PC-9 (cell line): ENCODE data around the gene CELF2. TPM values are rescaled to one million over a fixed set of nuclear protein-coding genes. Genes with fewer than 3 reads are reported as not detected.
A peak's percentile ranks its signal among the peaks of the same experiment; 100 is the strongest.

Source experiments
- BruUV-seq: library from RNA; stranded (reverse); fragments of 400-500 nt; replicated peaks from 2 replicates; lab custom pipeline; 2021; lab: Mats Ljungman, UMichigan
- CTCF ChIA-PET: fragments of 300-600 bp; sonication (Branson Sonifier 250); formaldehyde crosslinking; loops from one replicate; lab custom pipeline; 2022; ENCODE audit warnings: antibody characterized with exemption; lab: Charles Lee
- POLR2A ChIA-PET: fragments of 300-600 bp; sonication (Branson Sonifier 250); formaldehyde crosslinking; loops from one replicate; lab custom pipeline; 2022; ENCODE audit warnings: antibody characterized with exemption; ENCODE audit not compliant: unreplicated experiment; lab: Charles Lee
- DNase-seq, 2 experiments: peaks; one replicate each; pipeline versions ENCODE4 v3.0.0 to v3.0.0-alpha.2; 2015 to 2022; ENCODE audit warnings: mixed read lengths in 1 of 2
- H2AFZ ChIP-seq: fragments of 200-600 bp; sonication (generic); 2 replicates; pipeline ENCODE4 v1.8.1; 2017; ENCODE audit warnings: antibody characterized with exemption
- H3F3A ChIP-seq: fragments of 200-600 bp; sonication (generic); 2 replicates; pipeline ENCODE4 v1.8.1; 2017; ENCODE audit warnings: antibody characterized with exemption, mild to moderate bottlenecking, low read depth; ENCODE audit not compliant: insufficient read depth
- H3K27ac ChIP-seq: fragments of 200-600 bp; sonication (generic); 2 replicates; pipeline ENCODE4 v1.6.1; 2016; ENCODE audit warnings: mixed run types
- H3K27me3 ChIP-seq: fragments of 200-600 bp; sonication (generic); 2 replicates; pipeline ENCODE4 v1.6.1; 2016; ENCODE audit warnings: low read depth, mixed run types; ENCODE audit not compliant: insufficient read depth
- H3K36me3 ChIP-seq: fragments of 200-600 bp; sonication (generic); 2 replicates; pipeline ENCODE4 v1.6.1; 2016; ENCODE audit warnings: low read depth, mixed run types
- H3K4me1 ChIP-seq: fragments of 200-600 bp; sonication (generic); replicated peaks from 2 replicates; pipeline ENCODE4 v1.6.1; 2016; ENCODE audit warnings: mixed run types; ENCODE audit not compliant: insufficient read depth
- H3K4me2 ChIP-seq: fragments of 200-600 bp; sonication (generic); 2 replicates; pipeline ENCODE4 v1.6.1; 2017; ENCODE audit warnings: mixed run types
- H3K4me3 ChIP-seq: fragments of 200-600 bp; sonication (generic); 2 replicates; pipeline ENCODE4 v1.6.1; 2016; ENCODE audit warnings: mixed run types
- H3K79me2 ChIP-seq: fragments of 200-600 bp; sonication (generic); 2 replicates; pipeline ENCODE4 v1.6.1; 2017; ENCODE audit warnings: low read depth, mixed run types
- H3K9me2 ChIP-seq: fragments of 200-600 bp; sonication (generic); 2 replicates; pipeline ENCODE4 v1.8.1; 2017; ENCODE audit warnings: mild to moderate bottlenecking; ENCODE audit not compliant: insufficient read depth
- H3K9me3 ChIP-seq: fragments of 200-600 bp; sonication (generic); 2 replicates; pipeline ENCODE4 v1.8.1; 2016; ENCODE audit warnings: low read depth; ENCODE audit not compliant: insufficient read depth
- H4K20me1 ChIP-seq: fragments of 200-600 bp; sonication (generic); 2 replicates; pipeline ENCODE4 v1.8.1; 2017; ENCODE audit not compliant: insufficient read depth
- CTCF ChIP-seq: fragments of 200-600 bp; sonication (generic); conservative IDR thresholded peaks from 2 replicates; pipeline ENCODE4 v1.6.1; 2017; ENCODE audit warnings: mixed run types, antibody characterized with exemption, mild to moderate bottlenecking, moderate library complexity
- EZH2 ChIP-seq: fragments of 200-600 bp; sonication (generic); IDR thresholded peaks from 2 replicates; pipeline ENCODE4 v1.8.0; 2017; ENCODE audit warnings: antibody characterized with exemption, low read depth
- intact Hi-C: fragments of 100-400 bp; cut with micrococcal nuclease; formaldehyde crosslinking; loops from one replicate; pipeline ENCODE4 v1.10.0; 2022; ENCODE audit not compliant: unreplicated experiment
- total RNA-seq: library from RNA; stranded (reverse); gene quantifications from 2 replicates; pipeline ENCODE4 v1.2.3, GENCODE V29; 2021

CELF2 gene
- total RNA-seq, 1 experiment from 2014 or later = not detected

GRCh38 chr10:11023009-11023953 lies 5.6 kb downstream of the CELF2 start:
- Histone ChIP-seq H3F3A (no peaks in the 10 kb centered on the region), H3K4me3 (no peak overlapping the region), H3K4me1 (no peaks in the 10 kb centered on the region), H3K9me2 (no peaks in the 10 kb centered on the region), H3K36me3 (no peaks in the 10 kb centered on the region), H4K20me1 (no peaks in the 10 kb centered on the region), H3K9me3 (no peaks in the 10 kb centered on the region), H3K27me3 (no peaks in the 10 kb centered on the region), H3K27ac (no peak overlapping the region), H3K4me2 (no peak overlapping the region), H3K79me2 (no peaks in the 10 kb centered on the region), H2AFZ (no peak overlapping the region)
- ChIA-PET POLR2A (no interaction called here), CTCF (no interaction called here)
- no peak for TF ChIP-seq CTCF
- TF ChIP-seq EZH2 = no peak
- DNase-seq = no peak
- intact Hi-C loops = no loop called here
- no TSS peak for BruUV-seq

- Histone ChIP-seq H3K4me3 (no peak overlapping the region), H3K9me2 (no peaks in the 10 kb centered on the region), H3K79me2 (no peaks in the 10 kb centered on the region), H3K27me3 (no peaks in the 10 kb centered on the region), H3K9me3 (no peaks in the 10 kb centered on the region), H2AFZ (no peak overlapping the region), H3K36me3 (no peaks in the 10 kb centered on the region), H4K20me1 (no peaks in the 10 kb centered on the region), H3K27ac (no peak overlapping the region), H3K4me2 (no peak overlapping the region), H3K4me1 (no peaks in the 10 kb centered on the region), H3F3A (no peaks in the 10 kb centered on the region)
- no TSS peak for BruUV-seq
- DNase-seq = peak in 1 of 2 experiments; percentile 39
- CTCF ChIA-PET = no interaction called here
- intact Hi-C loops = no loop called here
- TF ChIP-seq CTCF = no peak
- TF ChIP-seq EZH2 = no peak
- POLR2A ChIA-PET = no interaction called here
These were observed 6.9 kb downstream of the CELF2 start for GRCh38 chr10:11024596-11024995.

- DNase-seq = no peak
- ChIA-PET CTCF (no interaction called here), POLR2A (no interaction called here)
- H3K4me3 ChIP-seq = no peak overlapping the region
- no peaks in the 10 kb centered on the region for H3K36me3 ChIP-seq
- no peak for TF ChIP-seq CTCF
- TF ChIP-seq EZH2 = no peak
- H3F3A ChIP-seq = no peaks in the 10 kb centered on the region
- H2AFZ ChIP-seq = no peak overlapping the region
- BruUV-seq = no TSS peak
- H3K4me1 ChIP-seq = no peaks in the 10 kb centered on the region
- H4K20me1 ChIP-seq = no peaks in the 10 kb centered on the region
- H3K27ac ChIP-seq = no peak overlapping the region
- intact Hi-C loops = no loop called here
- H3K9me2 ChIP-seq = no peaks in the 10 kb centered on the region
- H3K9me3 ChIP-seq = no peaks in the 10 kb centered on the region
- H3K4me2 ChIP-seq = no peak overlapping the region
- no peaks in the 10 kb centered on the region for H3K79me2 ChIP-seq
- no peaks in the 10 kb centered on the region for H3K27me3 ChIP-seq
These were observed 8.3 kb downstream of the CELF2 start for GRCh38 chr10:11025978-11026377.
